Cortex of kidney (tissue), 1 donor: ENCODE measurements around the gene TCEAL2.
"Not testable (repeated sequence)": the region's sequence is repeated elsewhere in the genome, so short reads cannot be mapped to it uniquely, and the experiment has no call there.

Source experiments
- DNase-seq: peaks from one replicate; lab custom pipeline; 2025; lab: John Stamatoyannopoulos, UW

The TCEAL2 gene

DNA sequence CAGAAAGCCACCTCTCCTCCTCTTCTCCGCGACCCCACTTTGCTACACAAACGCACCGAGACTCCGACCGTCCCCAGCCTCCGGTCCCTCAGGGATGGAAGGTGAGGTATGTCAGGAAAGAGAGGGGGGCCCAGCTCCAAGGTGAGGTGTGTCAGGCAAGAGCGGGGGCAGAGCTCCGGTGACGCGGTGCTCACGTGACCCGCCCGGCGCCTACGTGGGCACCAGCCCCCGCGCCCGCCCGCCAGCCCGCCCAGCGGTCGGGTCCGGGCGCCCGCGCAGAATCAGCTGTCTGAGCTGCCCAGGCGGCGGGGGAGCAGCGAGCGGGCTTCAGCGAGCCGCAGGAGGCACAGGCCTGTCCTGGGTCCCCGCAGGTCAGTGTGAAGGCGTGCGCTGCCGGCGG lies at the start of gene TCEAL2:
Gene TCEAL2 (plus strand): TSS at position 244 of the 400 bp plus-strand sequence. CDS start 1,152 bp downstream, outside the sequence.
- DNase-seq: not testable (repeated sequence)

DNA sequence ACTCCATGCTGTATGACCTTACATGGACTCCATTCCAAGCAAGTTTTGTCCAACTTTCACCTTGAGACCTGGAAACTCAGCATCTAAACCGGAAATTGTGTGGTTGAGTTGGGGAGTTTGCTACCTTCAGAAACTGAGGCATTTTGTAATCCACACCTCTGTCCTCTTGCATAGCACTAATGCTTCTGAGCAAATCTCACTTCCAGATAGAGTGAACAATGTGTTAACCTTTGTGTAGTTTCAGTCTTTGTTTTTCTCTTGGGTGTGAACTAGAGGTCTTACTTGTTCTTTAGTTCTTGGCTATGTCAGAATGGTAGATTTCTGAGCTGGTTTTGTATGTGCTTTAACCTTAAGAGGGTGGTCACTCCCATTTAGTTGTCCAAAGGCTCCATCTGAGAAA lies 48.1 kb upstream of the TCEAL2 start:
- no peak for DNase-seq

DNA sequence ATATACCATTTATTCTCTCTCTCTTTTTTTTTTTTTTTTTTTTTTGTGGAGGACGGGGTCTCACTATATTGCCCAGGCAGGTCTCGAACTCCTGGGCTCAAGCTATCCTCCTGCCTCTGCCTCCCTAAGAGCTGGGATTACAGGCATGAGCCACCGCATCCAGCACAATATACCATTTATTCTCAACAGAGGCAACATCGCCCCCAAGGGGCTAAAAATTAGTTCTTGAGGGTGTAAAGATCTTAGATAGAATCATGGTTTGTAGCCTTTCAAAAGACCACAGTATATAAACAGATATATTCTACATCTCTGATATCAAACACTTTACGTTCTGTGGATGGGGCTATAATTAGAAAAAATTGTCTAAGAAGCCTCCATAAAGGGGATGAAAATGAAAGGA lies 39.8 kb upstream of the TCEAL2 start:
- DNase-seq: no peak

DNA sequence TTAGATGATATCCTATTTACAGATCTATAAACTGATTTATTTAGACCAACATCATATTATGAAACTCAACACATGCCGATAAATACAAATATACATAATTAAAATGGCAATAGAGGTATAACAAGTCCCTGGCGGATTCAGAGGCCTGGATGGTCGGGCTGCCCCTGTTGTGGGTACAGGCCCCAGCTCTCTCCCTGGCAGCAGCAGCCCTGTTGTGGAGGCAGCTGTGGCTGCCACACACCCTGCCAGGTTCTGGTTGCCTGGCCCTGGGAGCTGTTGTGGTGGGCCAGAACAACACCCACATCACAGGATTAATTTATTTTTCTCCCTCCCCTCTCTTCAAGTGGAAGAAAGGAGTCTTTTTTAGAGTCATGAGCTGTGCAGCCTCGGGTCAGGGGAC lies 12.1 kb upstream of the TCEAL2 start:
- DNase-seq: no peak

DNA sequence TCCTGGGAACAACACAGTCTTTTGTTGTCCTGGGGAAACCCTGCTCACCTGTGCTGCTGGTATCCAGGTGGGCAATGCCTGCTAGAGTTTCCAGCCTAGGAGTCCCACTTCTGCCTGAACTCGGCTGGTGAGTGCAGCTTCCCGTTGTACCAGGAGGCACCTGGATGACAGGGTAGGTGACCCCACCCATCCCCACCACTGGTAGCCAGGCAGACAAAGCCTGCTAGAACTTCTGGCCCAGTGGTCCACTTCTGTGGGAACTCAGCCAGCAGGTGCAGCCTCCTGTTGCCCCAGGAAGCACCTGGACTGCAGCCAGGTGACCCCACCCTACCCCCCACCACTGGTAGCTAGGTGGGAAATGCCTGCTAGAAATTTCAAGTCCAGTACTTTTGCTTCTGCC lies 9.7 kb upstream of the TCEAL2 start:
- DNase-seq: no peak

DNA sequence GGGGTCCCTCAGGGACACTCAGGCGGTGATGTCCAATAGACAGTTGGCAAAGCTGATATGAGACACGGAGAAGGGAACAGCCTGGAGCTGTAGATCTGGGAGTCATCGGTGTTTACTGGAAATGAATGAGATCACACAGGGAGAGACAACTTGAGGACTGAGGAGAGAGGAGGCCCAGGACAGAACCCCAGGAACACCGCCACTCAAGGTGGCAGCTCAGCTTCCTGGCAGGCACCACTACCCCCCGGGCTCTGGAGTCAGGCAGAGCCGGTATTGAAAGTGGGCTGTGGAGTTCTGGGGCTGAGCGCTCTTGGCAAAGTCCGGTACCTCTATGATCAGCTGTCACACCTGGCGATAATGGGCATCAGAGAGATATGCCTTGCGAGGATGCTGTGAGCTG lies 465 bp upstream of the TCEAL2 start:
- not testable (repeated sequence) for DNase-seq

DNA sequence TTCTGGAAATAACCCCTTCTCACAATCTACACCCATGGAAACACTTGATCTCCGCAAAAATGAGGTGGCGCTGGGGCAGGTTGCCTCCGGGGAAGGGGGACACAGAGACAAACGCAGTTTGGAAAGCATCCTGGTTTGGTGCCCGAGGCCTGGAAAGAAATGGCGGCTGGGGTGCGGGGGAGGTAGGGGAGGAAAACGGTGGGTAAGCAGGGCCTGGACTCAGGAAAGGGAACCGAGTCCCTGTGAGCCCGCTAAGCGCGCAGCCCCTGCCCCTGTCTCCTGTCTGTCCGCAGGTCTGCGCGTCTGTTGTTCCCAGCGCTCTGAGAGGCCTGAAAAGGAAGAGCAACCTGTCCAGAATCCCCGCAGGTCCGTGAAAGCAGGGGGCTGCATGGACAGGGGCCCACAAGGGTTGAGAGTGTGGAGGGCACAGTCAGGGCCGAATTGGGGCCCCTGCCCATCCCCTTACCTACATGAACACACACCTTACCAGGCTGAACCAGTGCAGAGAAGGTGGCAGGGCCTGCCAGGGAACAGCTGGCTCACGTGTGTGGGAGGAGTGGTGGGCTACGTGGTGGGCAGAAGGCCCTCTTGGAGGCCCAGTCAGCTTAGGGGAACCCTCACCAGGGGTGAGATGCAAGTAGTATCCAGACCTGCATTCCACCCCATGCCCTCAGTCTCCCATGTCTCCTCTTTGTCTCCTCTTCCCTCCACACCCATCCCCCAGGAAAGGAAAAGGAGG lies 770 bp downstream of the TCEAL2 start:
- not testable (repeated sequence) for DNase-seq

DNA sequence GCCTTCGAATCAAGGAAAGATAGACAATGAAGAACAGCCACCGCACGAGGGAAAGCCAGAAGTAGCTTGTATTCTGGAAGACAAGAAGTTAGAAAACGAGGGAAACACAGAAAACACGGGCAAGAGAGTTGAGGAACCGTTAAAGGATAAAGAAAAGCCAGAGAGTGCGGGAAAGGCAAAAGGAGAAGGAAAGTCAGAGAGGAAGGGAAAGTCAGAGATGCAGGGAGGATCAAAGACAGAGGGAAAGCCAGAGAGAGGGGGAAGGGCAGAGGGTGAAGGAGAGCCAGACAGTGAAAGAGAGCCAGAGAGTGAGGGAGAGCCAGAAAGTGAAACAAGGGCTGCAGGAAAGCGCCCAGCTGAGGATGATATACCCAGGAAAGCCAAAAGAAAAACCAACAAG lies 1.4 kb downstream of the TCEAL2 start:
- no peak for DNase-seq

DNA sequence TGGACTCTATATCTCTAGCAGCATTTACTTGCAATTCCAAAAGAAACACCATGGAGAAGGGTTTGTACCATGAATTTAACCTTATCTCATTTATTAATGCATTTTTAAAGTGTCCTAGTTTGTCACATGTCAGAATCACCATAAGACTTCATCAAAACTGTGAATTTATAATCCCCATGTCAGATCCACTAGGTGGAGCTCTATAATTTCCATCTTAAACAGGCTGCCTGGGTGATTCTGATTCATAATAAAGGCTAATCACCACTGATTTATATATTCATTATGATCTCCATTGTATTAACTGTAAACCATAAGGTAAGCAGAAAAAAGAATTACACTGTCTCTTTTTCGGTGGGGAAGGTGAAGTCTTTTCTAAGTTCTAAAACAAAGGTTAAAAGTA lies 4.0 kb downstream of the TCEAL2 start:
- DNase-seq: no peak

DNA sequence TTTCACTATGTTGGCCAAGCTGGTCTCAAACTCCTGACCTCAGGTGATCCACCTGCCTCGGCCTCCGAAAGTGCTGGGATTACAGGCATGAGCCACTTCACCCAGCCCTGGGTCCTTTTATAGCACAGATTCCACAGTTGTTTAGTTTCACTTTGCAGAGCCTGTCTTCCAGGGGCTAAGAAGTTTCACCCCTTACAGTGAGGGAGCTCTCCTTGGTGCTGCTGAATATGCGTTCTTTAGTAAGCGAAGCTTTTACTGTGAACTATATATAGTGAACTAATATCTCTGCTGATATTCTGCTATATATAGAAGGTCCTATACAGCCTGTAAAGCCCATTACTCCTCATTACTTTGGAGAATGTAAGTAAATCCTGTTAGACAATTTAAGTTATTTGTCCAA lies 12.6 kb downstream of the TCEAL2 start:
- DNase-seq: no peak

DNA sequence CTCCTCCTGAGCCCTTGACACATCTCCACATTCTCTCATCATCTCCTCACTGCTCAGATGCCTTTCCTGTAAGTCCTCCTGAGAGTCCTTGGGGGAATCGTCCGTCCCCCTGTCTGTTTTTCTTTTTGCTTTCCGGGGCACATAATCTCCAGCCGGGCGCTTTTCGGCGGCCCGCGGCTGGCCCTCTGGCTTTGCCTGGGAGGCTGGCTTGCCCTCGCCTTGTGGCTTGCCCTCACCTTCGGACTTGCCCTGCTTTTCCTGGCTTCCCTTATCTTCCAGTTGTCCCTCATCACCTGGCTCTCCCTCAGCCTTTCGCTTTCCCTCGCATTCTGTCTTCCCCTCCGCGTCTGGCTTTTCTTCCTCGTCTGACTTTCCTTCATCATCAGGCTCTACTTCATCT lies 15.4 kb downstream of the TCEAL2 start:
- DNase-seq: not testable (repeated sequence)

DNA sequence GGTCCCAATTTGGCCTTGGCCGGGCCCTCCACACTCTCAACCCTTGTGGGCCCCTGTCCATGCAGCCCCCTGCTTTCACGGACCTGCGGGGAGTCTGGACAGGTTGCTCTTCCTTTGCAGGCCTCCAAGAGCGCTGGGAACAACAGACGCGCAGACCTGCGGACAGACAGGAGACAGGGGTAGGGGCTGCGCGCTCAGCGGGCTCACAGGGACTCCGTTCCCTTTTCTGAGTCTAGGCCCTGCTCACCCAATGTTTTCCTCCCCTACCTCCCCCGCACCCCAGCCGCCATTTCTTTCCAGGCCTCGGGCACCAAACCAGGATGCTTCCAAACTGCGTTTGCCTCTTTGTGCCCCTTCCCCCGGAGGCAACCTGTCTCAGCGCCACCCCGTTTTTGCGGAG lies 16.2 kb downstream of the TCEAL2 start:
- not testable (repeated sequence) for DNase-seq

DNA sequence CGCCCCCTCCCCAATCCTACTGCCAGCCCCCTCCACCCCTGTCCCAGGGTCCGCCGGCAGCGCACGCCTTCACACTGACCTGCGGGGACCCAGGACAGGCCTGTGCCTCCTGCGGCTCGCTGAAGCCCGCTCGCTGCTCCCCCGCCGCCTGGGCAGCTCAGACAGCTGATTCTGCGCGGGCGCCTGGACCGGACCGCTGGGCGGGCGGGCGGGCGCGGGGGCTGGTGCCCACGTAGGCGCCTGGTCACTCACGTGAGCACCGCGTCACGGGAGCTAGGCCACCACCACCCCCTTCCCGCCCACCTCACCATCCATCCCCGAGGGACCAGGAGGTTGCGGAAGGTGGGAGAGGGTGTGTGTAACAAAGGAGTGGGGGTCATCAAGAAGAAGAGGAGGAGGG lies 16.8 kb downstream of the TCEAL2 start, which contains the start of gene TCEAL6:
Gene TCEAL6 (minus strand): TSS at position 208 of the 400 bp plus-strand sequence.
- DNase-seq: not testable (repeated sequence)

DNA sequence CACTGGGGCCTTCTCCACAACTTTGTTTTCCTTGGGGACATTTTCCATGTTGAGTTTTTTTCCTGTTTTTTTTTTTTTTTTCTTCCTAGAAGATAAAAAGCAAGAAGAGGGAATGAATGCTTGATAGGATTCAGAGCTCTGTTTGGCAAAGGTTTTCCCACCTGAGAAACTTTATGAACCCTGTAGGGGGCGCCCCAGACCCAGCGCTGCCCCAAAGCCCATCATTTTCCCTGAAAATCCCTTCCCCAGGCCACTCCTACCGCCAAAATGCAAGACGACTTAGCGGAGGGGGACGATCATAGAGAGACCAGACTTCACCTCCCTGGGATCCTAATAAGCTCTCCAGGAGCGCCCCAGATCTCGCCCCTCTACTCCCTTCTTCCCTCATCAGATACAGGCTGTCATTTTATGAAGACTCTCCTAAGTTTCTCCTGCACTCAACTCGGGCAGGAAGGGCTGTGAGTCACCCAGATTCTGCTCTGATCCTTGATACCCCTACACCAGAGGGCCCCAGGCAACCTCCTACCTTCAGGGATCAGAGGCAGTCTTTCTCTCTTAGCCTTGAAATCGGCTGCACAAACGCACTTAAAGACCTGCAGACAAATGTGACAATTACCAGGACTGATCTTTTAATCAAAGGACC lies 28.9 kb downstream of the TCEAL2 start:
- DNase-seq: no peak

DNA sequence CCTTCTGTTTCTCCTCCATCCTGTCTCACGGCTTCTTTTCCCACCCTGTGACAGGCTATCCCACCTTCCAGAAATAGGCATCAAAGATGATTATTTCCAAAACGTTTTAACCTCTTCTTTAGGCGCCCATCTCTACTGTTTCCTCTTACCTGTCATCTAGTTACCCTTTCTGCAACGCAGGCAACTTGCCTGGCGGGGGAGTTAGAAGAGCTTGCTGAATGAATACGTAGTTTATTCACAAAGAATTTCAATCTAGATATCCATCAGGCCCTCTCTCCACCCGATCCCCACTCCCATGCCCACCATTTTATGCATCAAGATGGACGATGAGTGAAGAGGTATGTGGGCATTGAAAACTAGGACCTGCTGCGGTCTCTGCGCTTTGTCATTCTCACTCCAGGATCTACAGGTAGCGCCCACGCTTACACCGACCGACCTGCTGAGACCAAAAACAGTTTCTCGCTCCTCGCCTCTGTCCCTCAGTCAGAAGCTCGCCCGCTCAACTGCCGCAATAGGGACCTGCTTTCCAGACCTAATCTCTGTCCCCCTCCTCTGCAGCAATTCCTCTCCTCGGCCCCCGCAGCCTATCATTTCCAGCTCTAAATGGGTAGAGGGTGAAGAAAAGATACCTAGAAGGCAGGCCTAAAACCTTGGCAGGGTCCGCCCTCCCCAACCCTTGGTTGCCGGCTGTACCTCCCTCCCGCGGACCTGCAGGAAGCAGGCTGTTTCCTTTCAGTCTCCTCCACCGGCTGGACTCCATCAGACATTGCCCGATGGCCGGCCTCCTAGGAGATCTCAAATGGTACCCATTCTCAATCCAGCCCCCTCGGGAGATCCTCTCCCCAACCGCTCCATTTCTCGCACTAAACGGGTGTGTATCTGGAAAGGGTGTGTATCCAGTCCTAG lies 29.7 kb downstream of the TCEAL2 start:
- DNase-seq: no peak

DNA sequence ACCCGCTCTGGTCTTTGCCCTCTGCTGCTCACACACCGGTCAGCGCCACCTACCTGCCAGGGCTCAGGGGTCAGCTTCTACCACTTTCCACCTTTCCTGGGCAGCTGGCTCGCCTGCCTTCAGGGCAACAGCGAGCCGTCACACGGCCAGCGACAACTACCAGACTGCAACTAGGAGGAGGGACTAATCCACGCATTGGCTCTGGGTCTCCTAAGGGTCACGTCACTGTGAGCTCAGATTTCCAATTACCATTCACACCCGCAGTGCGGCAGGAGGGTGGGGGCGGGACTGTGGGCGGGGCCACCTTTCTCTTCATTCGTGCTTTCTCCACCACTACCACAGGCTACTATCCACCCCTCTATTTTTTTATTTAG lies 30.3 kb downstream of the TCEAL2 start, which contains the start of gene BEX5:
Gene BEX5 (minus strand): TSS at position 172 of the 374 bp plus-strand sequence. CDS start 1,712 bp downstream, outside the sequence.
- no peak for DNase-seq
